GM18951 (cell line): Measurements from ENCODE around the gene LPAR3.

Source experiments
- POLR2A ChIP-seq: IDR thresholded peaks from 4 replicates; pipeline ENCODE4 v1.6.1; 2011; ENCODE audit warnings: mild to moderate bottlenecking; ENCODE audit not compliant: insufficient read length, insufficient read depth; ENCODE audit errors: extremely low read depth
- in situ Hi-C: fragments of 300-500 bp; cut with MboI; formaldehyde crosslinking; loops from one replicate; pipeline ENCODE4 v1.12.0; 2022; ENCODE audit warnings: low sequenced_read_pairs, mixed read lengths, inconsistent platforms; ENCODE audit not compliant: unreplicated experiment

The LPAR3 gene

GRCh38 chr1:84859866-84860265 is 33.1 kb downstream of the LPAR3 start:
- in situ Hi-C loops, result no loop called here
- no peak for TF ChIP-seq POLR2A

- in situ Hi-C loops, result no loop called here
- no peak for TF ChIP-seq POLR2A
These were observed 35.1 kb downstream of the LPAR3 start for GRCh38 chr1:84857906-84858305.

- no peak for TF ChIP-seq POLR2A
- in situ Hi-C loops, result no loop called here
These were observed 36.2 kb downstream of the LPAR3 start for GRCh38 chr1:84856726-84857270.

GRCh38 chr1:84855691-84856630 is 37.0 kb downstream of the LPAR3 start:
- no peak for TF ChIP-seq POLR2A
- in situ Hi-C loops, result no loop called here

GRCh38 chr1:84855168-84855567 is 37.8 kb downstream of the LPAR3 start:
- in situ Hi-C loops, result no loop called here
- TF ChIP-seq POLR2A, result no peak

GRCh38 chr1:84853741-84854721 is 39.0 kb downstream of the LPAR3 start:
- in situ Hi-C loops, result no loop called here
- TF ChIP-seq POLR2A, result no peak

GRCh38 chr1:84851839-84852238 is 41.2 kb downstream of the LPAR3 start:
- no peak for TF ChIP-seq POLR2A
- in situ Hi-C loops, result no loop called here

- in situ Hi-C loops, result no loop called here
- no peak for TF ChIP-seq POLR2A
These were observed 43.5 kb downstream of the LPAR3 start for GRCh38 chr1:84849357-84849975.

GRCh38 chr1:84847253-84848250 is 45.5 kb downstream of the LPAR3 start:
- TF ChIP-seq POLR2A, result no peak
- in situ Hi-C loops, result no loop called here

- no peak for TF ChIP-seq POLR2A
- in situ Hi-C loops, result no loop called here
These were observed 46.6 kb downstream of the LPAR3 start for GRCh38 chr1:84846387-84846786.

- in situ Hi-C loops, result no loop called here
- no peak for TF ChIP-seq POLR2A
These were observed 47.6 kb downstream of the LPAR3 start for GRCh38 chr1:84845357-84845756.

GRCh38 chr1:84844094-84844493 is 48.9 kb downstream of the LPAR3 start:
- no peak for TF ChIP-seq POLR2A

More at GRCh38 chr1:84844094-84844493, 48.9 kb downstream of the LPAR3 start:
- in situ Hi-C loops, result no loop called here
